Sigmoid colon (tissue), 7 donors: Measurements from ENCODE around the gene ARTN. TPM values are rescaled to one million over a fixed set of nuclear protein-coding genes. Genes with fewer than 3 reads are reported as not detected.
A peak's percentile ranks its signal among the peaks of the same experiment; 100 is the strongest.

Experiments
- DNase-seq: peaks from one replicate; pipeline ENCODE4 v3.0.0-alpha.2; 2019
- H3K27ac ChIP-seq, 4 donors: fragments of 200-600 bp; sonication (generic); one replicate each; pipeline ENCODE4 v1.5.1; 2016 to 2019; ENCODE audit warnings: mild to moderate bottlenecking in 1 of 4
- H3K27me3 ChIP-seq, 3 donors: fragments of 200-600 bp; sonication (generic); one replicate each; pipeline ENCODE4 v1.5.1; 2019; ENCODE audit warnings: mild to moderate bottlenecking in 1 of 3
- H3K36me3 ChIP-seq, 4 donors: fragments of 200-600 bp; sonication (generic); one replicate each; pipeline ENCODE4 v1.5.1; 2016 to 2019
- H3K4me1 ChIP-seq, 4 donors: fragments of 200-600 bp; sonication (generic); one replicate each; pipeline ENCODE4 v1.5.1; 2017 to 2019
- H3K4me3 ChIP-seq, 4 donors: fragments of 200-600 bp; sonication (generic); one replicate each; pipeline ENCODE4 v1.5.1; 2017 to 2019; ENCODE audit warnings: mild to moderate bottlenecking in 2 of 4, moderate library complexity in 1 of 4
- H3K9me3 ChIP-seq, 4 donors: fragments of 200-600 bp in 3 of 4; sonication (generic) in 3 of 4; one replicate each; pipeline versions ENCODE4 v1.5.1 to v1.6.1; 2013 to 2019
- EP300 ChIP-seq, 4 donors: sonication (generic); formaldehyde crosslinking; IDR thresholded peaks; one replicate each; pipeline ENCODE4 v1.6.1; 2017; ENCODE audit warnings: antibody characterized with exemption in 4 of 4
- POLR2A ChIP-seq, 2 donors: fragments of 450-650 bp; IDR thresholded peaks; one replicate each; pipeline ENCODE4 v1.6.1; 2016; ENCODE audit warnings: antibody characterized with exemption in 2 of 2, mild to moderate bottlenecking in 2 of 2, moderate library complexity in 2 of 2
- POLR2AphosphoS5 ChIP-seq, 4 donors: sonication (generic); formaldehyde crosslinking; IDR thresholded peaks; one replicate each; pipeline ENCODE4 v1.6.1; 2017; ENCODE audit warnings: antibody characterized with exemption in 4 of 4
- WGBS, 2 donors: extraction: QIAGEN DNeasy Blood & Tissue Kit; methylation state at CpG; one replicate each; pipeline ENCODE4 v1.1.7; 2013; 5-methylcytosine and 5-hydroxymethylcytosine counted together
- intact Hi-C: fragments of 100-400 bp; cut with DNase I; formaldehyde crosslinking; loops from one replicate; pipeline ENCODE4 v1.15.1; 2023
- polyA plus RNA-seq, 3 donors: library from polyadenylated mRNA; stranded (reverse); fragments of 200-250 nt; gene quantifications; one replicate each; pipeline ENCODE4 v1.2.3, GENCODE V29; 2013
- total RNA-seq, 4 donors: library from RNA; depleted of rRNA; stranded (reverse); fragments of >200 nt; gene quantifications; one replicate each; pipeline ENCODE4 v1.1.0, GENCODE V29; 2016
- TF ChIP-seq, protein P1 (sequence below), 4 experiments: fragments of 450-650 bp in 3 of 4; fragments of 200-600 bp in 1 of 4; IDR thresholded peaks; one replicate each; pipeline ENCODE4 v1.5.1; 2016 to 2019; ENCODE audit warnings: antibody characterized with exemption in 4 of 4, mild to moderate bottlenecking in 3 of 4, moderate library complexity in 2 of 4
- donor health status: healthy with polysubstance abuse.
- donor health status: Bipolar disorder and iron deficiency.
- donor health status: healthy.

ARTN gene
- total and polyA plus RNA-seq, 7 donors, result 0.99 to 8.1 (median 2.4) TPM; not detected in 2

DNA sequence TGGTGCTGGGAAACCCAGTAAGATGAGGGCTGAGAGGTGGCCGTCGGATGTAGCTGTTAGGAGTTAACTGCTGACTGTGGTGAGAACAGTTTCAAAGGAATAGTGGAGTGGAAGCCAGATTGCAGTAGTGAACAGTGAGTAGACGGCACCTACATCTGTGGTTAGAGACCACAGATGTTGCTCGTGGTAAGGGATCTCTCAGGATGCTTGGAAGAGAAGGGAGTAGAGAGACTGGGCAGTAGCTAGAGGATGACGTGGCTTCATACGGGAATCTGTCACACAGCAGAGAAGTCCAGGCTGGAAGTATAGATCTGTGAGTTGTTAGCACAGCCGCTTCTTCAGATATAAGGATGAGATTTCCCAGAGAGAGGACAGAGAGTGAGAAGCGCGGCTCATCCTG lies 7.8 kb upstream of the ARTN start:
- peaks cover 0 to 21% (median 4%) of the 10 kb centered on the region in 4 donors for H3K36me3 ChIP-seq
- TF ChIP-seq, protein P1, sequence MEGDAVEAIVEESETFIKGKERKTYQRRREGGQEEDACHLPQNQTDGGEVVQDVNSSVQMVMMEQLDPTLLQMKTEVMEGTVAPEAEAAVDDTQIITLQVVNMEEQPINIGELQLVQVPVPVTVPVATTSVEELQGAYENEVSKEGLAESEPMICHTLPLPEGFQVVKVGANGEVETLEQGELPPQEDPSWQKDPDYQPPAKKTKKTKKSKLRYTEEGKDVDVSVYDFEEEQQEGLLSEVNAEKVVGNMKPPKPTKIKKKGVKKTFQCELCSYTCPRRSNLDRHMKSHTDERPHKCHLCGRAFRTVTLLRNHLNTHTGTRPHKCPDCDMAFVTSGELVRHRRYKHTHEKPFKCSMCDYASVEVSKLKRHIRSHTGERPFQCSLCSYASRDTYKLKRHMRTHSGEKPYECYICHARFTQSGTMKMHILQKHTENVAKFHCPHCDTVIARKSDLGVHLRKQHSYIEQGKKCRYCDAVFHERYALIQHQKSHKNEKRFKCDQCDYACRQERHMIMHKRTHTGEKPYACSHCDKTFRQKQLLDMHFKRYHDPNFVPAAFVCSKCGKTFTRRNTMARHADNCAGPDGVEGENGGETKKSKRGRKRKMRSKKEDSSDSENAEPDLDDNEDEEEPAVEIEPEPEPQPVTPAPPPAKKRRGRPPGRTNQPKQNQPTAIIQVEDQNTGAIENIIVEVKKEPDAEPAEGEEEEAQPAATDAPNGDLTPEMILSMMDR (IDR thresholded peaks at IDR 0.05), result no peak
- TF ChIP-seq EP300 (IDR thresholded peaks at IDR 0.05) (no peak), POLR2A (IDR thresholded peaks at IDR 0.05) (no peak), POLR2AphosphoS5 (IDR thresholded peaks at IDR 0.05) (no peak)
- H3K4me1 ChIP-seq, result no peaks in the 10 kb centered on the region
- no peaks in the 10 kb centered on the region for H3K27me3 ChIP-seq
- no peak for DNase-seq
- WGBS, 2 donors, result 91 to 94% methylated on average over 9 of the region's 9 CpGs
- no peaks in the 10 kb centered on the region for H3K9me3 ChIP-seq
- no peak overlapping the region for H3K4me3 ChIP-seq
- H3K27ac ChIP-seq, result no peak overlapping the region
- intact Hi-C loops, result no loop called here

DNA sequence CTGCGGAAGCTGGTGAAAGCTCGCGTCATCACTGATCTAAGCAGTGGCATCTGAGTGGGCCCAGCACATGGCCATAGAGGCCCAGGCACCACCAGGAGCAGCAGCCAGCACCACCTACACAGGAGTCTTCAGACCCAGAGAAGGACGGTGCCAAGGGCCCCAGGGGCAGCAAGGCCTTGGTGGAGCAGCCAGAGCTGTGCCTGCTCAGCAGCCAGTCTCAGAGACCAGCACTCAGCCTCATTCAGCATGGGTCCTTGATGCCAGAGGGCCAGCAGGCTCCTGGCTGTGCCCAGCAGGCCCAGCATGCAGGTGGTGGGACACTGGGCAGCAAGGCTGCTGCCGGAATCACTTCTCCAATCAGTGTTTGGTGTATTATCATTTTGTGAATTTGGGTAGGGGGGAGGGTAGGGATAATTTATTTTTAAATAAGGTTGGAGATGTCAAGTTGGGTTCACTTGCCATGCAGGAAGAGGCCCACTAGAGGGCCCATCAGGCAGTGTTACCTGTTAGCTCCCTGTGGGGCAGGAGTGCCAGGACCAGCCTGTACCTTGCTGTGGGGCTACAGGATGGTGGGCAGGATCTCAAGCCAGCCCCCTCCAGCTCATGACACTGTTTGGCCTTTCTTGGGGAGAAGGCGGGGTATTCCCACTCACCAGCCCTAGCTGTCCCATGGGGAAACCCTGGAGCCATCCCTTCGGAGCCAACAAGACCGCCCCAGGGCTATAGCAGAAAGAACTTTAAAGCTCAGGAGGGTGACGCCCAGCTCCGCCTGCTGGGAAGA lies 3.2 kb upstream of the ARTN start:
- TF ChIP-seq, protein P1 (IDR thresholded peaks at IDR 0.05), result peak in 1 of 4 experiments; percentile 20
- TF ChIP-seq POLR2AphosphoS5 (IDR thresholded peaks at IDR 0.05), result no peak
- H3K4me3 ChIP-seq, result no peak overlapping the region
- DNase-seq, result peak; percentile 51
- no peaks in the 10 kb centered on the region for H3K9me3 ChIP-seq
- peaks cover 0 to 26% (median 24%) of the 10 kb centered on the region in 4 donors for H3K4me1 ChIP-seq
- H3K27ac ChIP-seq, result no peak overlapping the region
- peaks cover 0 to 17% (median 0%) of the 10 kb centered on the region in 3 donors for H3K27me3 ChIP-seq
- WGBS, 2 donors, result 95% methylated on average over 10 of the region's 10 CpGs
- peaks cover 0 to 7% (median 2%) of the 10 kb centered on the region in 4 donors for H3K36me3 ChIP-seq
- intact Hi-C loops, result no loop called here

DNA sequence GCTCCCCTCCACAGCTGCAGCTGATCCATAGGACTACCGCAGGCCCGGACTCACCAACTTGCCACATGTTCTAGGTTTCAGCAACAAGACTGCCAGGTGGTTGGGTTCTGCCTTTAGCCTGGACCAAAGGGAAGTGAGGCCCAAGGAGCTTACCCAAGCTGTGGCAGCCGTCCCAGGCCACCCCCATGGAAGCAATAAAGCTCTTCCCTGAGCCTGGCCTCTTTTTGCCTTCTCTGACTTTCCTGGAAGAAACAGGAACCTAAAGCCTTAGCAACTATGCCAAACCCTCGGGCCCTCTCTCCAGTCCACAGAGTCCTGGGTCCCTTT lies 2.7 kb upstream of the ARTN start:
- H3K4me1 ChIP-seq, result peaks cover 0 to 32% (median 29%) of the 10 kb centered on the region in 4 donors
- no peak overlapping the region for H3K4me3 ChIP-seq
- peaks cover 0 to 7% (median 2%) of the 10 kb centered on the region in 4 donors for H3K36me3 ChIP-seq
- DNase-seq, result peak; percentile 48
- H3K9me3 ChIP-seq, result no peaks in the 10 kb centered on the region
- H3K27ac ChIP-seq, result no peak overlapping the region
- 75 to 82% methylated on average over 4 of the region's 4 CpGs for WGBS, 2 donors
- TF ChIP-seq, protein P1 (IDR thresholded peaks at IDR 0.05), result no peak
- no peak for TF ChIP-seq POLR2AphosphoS5 (IDR thresholded peaks at IDR 0.05)
- TF ChIP-seq POLR2A (IDR thresholded peaks at IDR 0.05), result no peak
- intact Hi-C loops, result no loop called here
- peaks cover 0 to 17% (median 0%) of the 10 kb centered on the region in 3 donors for H3K27me3 ChIP-seq

DNA sequence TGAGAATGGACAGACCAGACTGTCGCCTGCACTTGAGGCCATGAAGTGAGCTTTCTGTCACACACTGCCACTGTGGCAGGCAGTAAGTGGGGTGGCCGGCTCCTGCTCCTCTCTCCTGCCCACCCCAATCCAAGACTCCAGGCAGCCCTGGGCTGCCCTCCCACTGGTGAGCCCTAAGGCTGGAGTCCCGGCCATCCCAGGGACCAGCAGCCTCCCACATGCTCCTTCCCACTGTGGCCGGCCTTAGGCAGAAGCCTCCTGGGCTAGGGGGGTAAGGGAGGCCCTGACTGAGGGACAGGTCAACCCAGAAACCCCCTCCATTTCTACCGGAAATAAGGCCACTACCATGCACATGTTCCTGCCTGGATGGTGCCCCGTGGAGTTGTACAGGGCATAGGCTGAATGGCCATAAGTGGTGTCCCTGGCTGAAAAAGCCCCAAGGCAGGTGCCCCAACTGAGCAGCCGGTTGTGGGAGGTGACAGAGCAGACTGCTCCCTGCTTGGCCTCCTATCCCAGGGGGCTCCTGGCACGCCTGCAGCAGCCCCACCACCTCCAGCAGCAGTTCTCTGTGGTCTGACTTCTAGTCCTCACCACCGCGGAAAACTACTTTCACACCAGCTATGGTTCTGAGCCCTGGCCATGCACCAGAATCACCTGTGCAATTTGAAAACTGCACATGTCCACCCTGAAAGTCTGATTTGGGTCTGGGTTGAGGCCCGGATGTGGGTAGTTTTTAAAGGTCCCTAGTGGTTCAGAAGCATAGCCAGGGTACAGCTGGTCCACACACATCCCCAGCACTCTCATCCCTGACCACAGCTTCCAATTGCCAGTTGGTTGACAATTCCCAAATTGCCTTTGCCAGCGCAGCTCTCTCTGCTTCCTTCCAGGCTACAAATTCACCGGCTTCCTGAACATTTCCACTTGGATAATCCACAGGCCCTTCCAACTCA lies 1.6 kb upstream of the ARTN start:
- Histone ChIP-seq H3K4me3 (no peak overlapping the region), H3K9me3 (no peaks in the 10 kb centered on the region), H3K27ac (no peak overlapping the region), H3K27me3 (peaks cover 0 to 17% (median 0%) of the 10 kb centered on the region in 3 donors), H3K4me1 (peaks cover 0 to 40% (median 36%) of the 10 kb centered on the region in 4 donors), H3K36me3 (peaks cover 0 to 7% (median 2%) of the 10 kb centered on the region in 4 donors)
- 92 to 93% methylated on average over 13 of the region's 13 CpGs for WGBS, 2 donors
- TF ChIP-seq EP300 (IDR thresholded peaks at IDR 0.05), result no peak
- TF ChIP-seq, protein P1 (IDR thresholded peaks at IDR 0.05), result no peak
- no peak for TF ChIP-seq POLR2AphosphoS5 (IDR thresholded peaks at IDR 0.05)
- no peak for TF ChIP-seq POLR2A (IDR thresholded peaks at IDR 0.05)
- no peak for DNase-seq
- intact Hi-C loops, result no loop called here
